Heart right ventricle (tissue), 16 donors: ENCODE results near the gene HCN3. TPM values are rescaled to one million over a fixed set of nuclear protein-coding genes. Genes with fewer than 3 reads are reported as not detected.
A peak's percentile ranks its signal among the peaks of the same experiment; 100 is the strongest.

ENCODE experiments used
- ATAC-seq, 8 donors: fragments of 200-7000 bp; cut with Tn5 transposase; one replicate each; pipeline ENCODE4 v1.9.1; 2020; ENCODE audit warnings: mild to moderate bottlenecking in 8 of 8, moderate library complexity in 8 of 8, moderate number of reproducible peaks in 1 of 8
- DNase-seq, 2 donors: peaks; one replicate each; pipeline ENCODE4 v3.0.0-alpha.2; 2020
- H3K27ac ChIP-seq, 10 donors: fragments of 200-600 bp; sonication (generic) in 2 of 10; one replicate each; pipeline versions ENCODE4 v1.5.0 to v1.8.0; 2020 to 2022; ENCODE audit warnings: mild to moderate bottlenecking in 3 of 10
- H3K27me3 ChIP-seq, 7 donors: fragments of 200-600 bp; one replicate each; pipeline ENCODE4 v1.8.0; 2021 to 2022; ENCODE audit warnings: mild to moderate bottlenecking in 2 of 7
- H3K36me3 ChIP-seq, 9 donors: fragments of 200-600 bp; sonication (generic) in 1 of 9; one replicate each; pipeline versions ENCODE4 v1.5.0 to v1.8.0; 2020 to 2022; ENCODE audit warnings: mild to moderate bottlenecking in 2 of 9
- H3K4me1 ChIP-seq, 9 donors: fragments of 200-600 bp; sonication (generic) in 1 of 9; one replicate each; pipeline versions ENCODE4 v1.5.0 to v1.8.0; 2020 to 2022; ENCODE audit warnings: mild to moderate bottlenecking in 4 of 9
- H3K4me3 ChIP-seq, 10 donors: fragments of 200-600 bp; sonication (generic) in 2 of 10; one replicate each; pipeline versions ENCODE4 v1.5.0 to v1.8.0; 2020 to 2022; ENCODE audit warnings: mild to moderate bottlenecking in 7 of 10, moderate library complexity in 2 of 10
- H3K9me3 ChIP-seq, 11 donors: fragments of 200-600 bp in 10 of 11; sonication (generic) in 2 of 11; one replicate each; pipeline versions ENCODE4 v1.5.0 to v1.8.0; 2013 to 2022; ENCODE audit warnings: mild to moderate bottlenecking in 2 of 11, control low read depth in 1 of 11, moderate library complexity in 1 of 11
- WGBS, 2 donors: extraction: QIAGEN DNeasy Blood & Tissue Kit; methylation state at CpG; one replicate each; pipeline ENCODE4 v1.1.7; 2013; ENCODE audit warnings: inconsistent platforms in 1 of 2; 5-methylcytosine and 5-hydroxymethylcytosine counted together
- intact Hi-C, 10 donors: fragments of 100-400 bp; cut with DNase I; formaldehyde crosslinking; loops; one replicate each; pipeline versions ENCODE4 v1.11.1 to v1.14.2; 2022
- polyA plus RNA-seq, 2 donors: library from polyadenylated mRNA; stranded (reverse); fragments of 200-250 nt; gene quantifications; one replicate each; pipeline ENCODE4 v1.2.3, GENCODE V29; 2013
- total RNA-seq, 10 donors: library from RNA; stranded (reverse); fragmentation: NEBNext Ultra II Directional in 3 of 10; extraction: Animal tissue kit (Norgen Biotek cat#: 25700) in 3 of 10; gene quantifications; one replicate each; pipeline versions ENCODE4 v1.2.1 to v1.2.4, GENCODE V29; 2021 to 2023
- TF ChIP-seq, protein P1 (sequence below), 9 donors: fragments of 200-600 bp; sonication (generic) in 2 of 9; IDR thresholded peaks; one replicate each; pipeline versions ENCODE4 v1.5.0 to v1.8.0; 2021 to 2022; ENCODE audit warnings: antibody characterized with exemption in 9 of 9, mild to moderate bottlenecking in 5 of 9, moderate library complexity in 1 of 9
- donor health status: Arrhythmogenic right ventricular cardiomyopathy.
- donor health status: ischemic (EF 13 %, LVEDD 7.1; RV severe dilation, severe dysfunction).
- donor health status: healthy with polysubstance abuse.
- donor health status: DM: no; HTN: yes; CAD: no.
- donor health status: DM: no; HTN: no; CAD: no.
- donor health status: ischemic (EF 25% LVEDD 6.9; RV normal size, moderate dysfunction).
- donor health status: ischemic (EF 25% LVEDD 5.7; RV mildly dilated, moderate dysfunction).
- donor health status: healthy.
- donor health status: DM: yes; HTN: yes; CAD: no.
- donor health status: Ischemic cardiomyopathy.
- donor health status: ischemic (EF 35%, LVEDD 5.7; RV mildly dilated, moderate dysfunction).
- donor health status: nonischemic (EF 11% LVEDD 7.7; RV severe dilation, severe dysfunction).
- donor health status: DM: yes; HTN: yes; CAD: no.
- donor health status: PGD.
- donor health status: ischemic (EF 29% LVEDD 5.4; RV normal size, mild dysfunction).
- donor health status: nonischemic (EF 23%, LVEDD 6.1; RV moderate dilation, normal function).

Gene HCN3
- total and polyA plus RNA-seq, 12 donors = 0.68 to 3.2 (median 1.0) TPM

DNA sequence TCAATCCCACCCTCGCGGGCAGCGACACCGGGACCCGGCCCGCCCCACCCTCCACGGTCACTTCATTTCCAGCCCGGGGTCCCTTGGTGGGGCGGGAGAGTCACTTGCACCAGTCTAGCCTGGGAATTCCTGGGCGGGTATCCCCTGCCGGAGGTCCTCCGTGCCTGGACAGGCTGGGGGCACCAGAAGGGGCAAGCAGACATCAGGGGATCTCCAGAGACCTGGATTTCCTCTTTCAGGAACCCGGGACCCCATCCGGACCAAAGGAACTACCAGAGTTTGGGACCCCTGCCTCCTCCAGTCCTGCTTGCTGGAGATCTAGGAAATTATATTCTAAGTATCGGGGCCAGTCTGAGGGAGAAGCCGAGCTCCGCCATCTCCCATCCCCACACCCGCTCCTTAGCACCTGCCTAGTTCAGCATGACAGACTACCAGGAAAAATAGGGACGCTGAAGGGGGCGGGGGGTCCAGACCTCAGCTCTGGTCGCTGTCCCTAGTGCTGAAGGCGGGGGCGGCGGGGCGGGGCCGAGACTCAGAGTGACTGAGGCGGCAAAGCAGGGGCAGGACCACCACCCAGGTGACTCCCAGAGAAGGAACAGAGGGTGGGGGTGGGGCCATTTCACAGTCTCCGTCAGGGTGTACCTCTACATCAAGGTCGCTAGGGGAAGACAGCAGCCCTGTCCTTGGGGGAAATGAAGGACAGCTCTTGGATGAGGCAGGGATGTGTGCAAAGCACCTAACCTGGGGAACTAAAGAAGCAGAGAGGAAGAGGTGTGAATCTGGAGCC lies 832 bp downstream of the HCN3 start:
- no peaks in the 10 kb centered on the region for H3K27me3 ChIP-seq
- WGBS, 2 donors = 1% methylated on average over 29 of the region's 29 CpGs
- DNase-seq (peak; percentile 48 to 59), ATAC-seq (peak in 5 of 8 donors; percentile 1 to 26 (median 10))
- H3K4me3 ChIP-seq = peak overlapping the region; percentile 51 to 98 (median 70)
- no peaks in the 10 kb centered on the region for H3K36me3 ChIP-seq
- TF ChIP-seq, protein P1, sequence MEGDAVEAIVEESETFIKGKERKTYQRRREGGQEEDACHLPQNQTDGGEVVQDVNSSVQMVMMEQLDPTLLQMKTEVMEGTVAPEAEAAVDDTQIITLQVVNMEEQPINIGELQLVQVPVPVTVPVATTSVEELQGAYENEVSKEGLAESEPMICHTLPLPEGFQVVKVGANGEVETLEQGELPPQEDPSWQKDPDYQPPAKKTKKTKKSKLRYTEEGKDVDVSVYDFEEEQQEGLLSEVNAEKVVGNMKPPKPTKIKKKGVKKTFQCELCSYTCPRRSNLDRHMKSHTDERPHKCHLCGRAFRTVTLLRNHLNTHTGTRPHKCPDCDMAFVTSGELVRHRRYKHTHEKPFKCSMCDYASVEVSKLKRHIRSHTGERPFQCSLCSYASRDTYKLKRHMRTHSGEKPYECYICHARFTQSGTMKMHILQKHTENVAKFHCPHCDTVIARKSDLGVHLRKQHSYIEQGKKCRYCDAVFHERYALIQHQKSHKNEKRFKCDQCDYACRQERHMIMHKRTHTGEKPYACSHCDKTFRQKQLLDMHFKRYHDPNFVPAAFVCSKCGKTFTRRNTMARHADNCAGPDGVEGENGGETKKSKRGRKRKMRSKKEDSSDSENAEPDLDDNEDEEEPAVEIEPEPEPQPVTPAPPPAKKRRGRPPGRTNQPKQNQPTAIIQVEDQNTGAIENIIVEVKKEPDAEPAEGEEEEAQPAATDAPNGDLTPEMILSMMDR (IDR thresholded peaks at IDR 0.05) = peak in 2 of 9 donors; percentile 17 to 21
- no peaks in the 10 kb centered on the region for H3K9me3 ChIP-seq
- peaks cover 6 to 29% (median 25%) of the 10 kb centered on the region in 9 donors for H3K4me1 ChIP-seq
- H3K27ac ChIP-seq = peak overlapping the region in 7 of 10 donors; percentile 49 to 69 (median 61)
- intact Hi-C loops = loop anchor here in 7 of 10 donors (1.0 to 5.0 kb wide), 6 partner anchors 31 to 45 kb away; partner anchors contain the start of genes RUSC1 (in 5 of the 7) and FDPS (in 1 of the 7)

DNA sequence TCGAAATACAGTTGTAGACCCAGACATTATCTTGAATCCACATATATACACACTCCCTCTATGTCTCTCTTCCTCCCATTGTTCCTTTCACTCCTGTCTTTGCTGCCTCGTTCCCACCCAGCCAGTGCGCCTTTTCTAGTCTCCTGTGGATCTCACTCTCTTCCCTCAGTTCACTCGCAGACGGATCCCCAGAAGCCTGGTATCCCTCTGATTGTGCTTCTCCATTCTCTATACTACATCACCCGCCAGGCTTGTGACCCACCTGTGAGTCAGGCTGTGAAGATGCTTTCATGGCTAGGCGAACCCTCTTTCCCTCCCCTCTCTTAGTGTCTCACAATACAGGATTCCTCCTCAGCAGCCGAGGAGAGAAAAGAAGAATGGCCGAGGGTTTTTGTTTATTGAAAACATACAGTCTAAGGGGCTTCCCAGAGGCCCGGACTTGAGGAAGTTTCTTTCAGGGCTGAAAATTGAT lies 1.5 kb downstream of the HCN3 start:
- ATAC-seq (no peak), DNase-seq (no peak)
- Histone ChIP-seq H3K27ac (no peak overlapping the region), H3K36me3 (no peaks in the 10 kb centered on the region), H3K4me3 (peak overlapping the region in 2 of 10 donors; percentile 69 to 71), H3K4me1 (peaks cover 5 to 27% (median 22%) of the 10 kb centered on the region in 9 donors), H3K9me3 (no peaks in the 10 kb centered on the region), H3K27me3 (no peaks in the 10 kb centered on the region)
- TF ChIP-seq, protein P1 (IDR thresholded peaks at IDR 0.05) = no peak
- 60% methylated on average over 10 of the region's 10 CpGs for WGBS, 2 donors
- intact Hi-C loops = loop anchor here in 4 of 10 donors (5.0 kb wide), 1 partner anchor 44 kb away; the partner anchor contains the start of gene RUSC1 (in 4 of the 4)

DNA sequence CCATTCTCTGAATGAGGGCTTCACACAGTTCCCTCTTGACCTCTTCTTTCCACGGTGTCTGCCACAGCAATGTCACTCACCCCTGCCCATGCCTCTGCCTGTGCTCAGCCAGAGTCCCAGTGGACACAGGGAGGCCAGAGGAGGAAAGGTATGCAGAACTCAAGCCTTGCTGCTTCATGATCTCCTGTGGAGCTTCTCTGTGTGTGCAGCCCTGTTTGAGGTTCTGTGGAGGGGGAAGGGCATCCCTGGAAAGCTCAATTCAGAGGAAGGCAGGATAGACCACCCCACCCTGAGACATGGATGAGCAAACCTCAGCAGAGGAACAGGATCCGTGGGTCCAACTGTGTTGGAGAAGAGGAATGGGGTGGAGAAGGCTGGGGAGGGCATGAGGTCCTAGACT lies 2.0 kb downstream of the HCN3 start:
- Histone ChIP-seq H3K27ac (no peak overlapping the region), H3K4me3 (no peak overlapping the region), H3K27me3 (no peaks in the 10 kb centered on the region), H3K9me3 (no peaks in the 10 kb centered on the region), H3K4me1 (peaks cover 4 to 22% (median 19%) of the 10 kb centered on the region in 9 donors), H3K36me3 (no peaks in the 10 kb centered on the region)
- intact Hi-C loops = loop anchor here in 4 of 10 donors (5.0 kb wide), 1 partner anchor 43 kb away; the partner anchor contains the start of gene RUSC1 (in 4 of the 4)
- DNase-seq (no peak), ATAC-seq (no peak)
- WGBS, 2 donors = 81 to 83% methylated on average over 2 of the region's 2 CpGs
- TF ChIP-seq, protein P1 (IDR thresholded peaks at IDR 0.05) = no peak

DNA sequence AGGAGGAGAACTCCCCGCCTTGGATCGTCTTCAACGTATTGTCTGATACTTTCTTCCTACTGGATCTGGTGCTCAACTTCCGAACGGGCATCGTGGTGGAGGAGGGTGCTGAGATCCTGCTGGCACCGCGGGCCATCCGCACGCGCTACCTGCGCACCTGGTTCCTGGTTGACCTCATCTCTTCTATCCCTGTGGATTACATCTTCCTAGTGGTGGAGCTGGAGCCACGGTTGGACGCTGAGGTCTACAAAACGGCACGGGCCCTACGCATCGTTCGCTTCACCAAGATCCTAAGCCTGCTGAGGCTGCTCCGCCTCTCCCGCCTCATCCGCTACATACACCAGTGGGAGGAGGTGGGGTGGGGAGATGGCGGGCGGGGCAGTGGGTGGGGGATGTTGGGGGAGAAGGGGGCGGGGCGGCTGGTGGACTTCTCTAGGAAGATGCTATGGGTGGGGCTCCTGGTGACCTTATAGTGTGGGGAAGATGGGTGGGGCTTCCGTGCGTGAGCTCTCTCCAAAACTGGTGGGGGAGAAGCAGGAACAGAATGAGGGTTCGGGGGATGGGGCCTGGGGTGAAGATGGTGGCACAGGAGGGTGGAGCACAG lies 5.3 kb downstream of the HCN3 start:
- 93 to 96% methylated on average over 29 of the region's 29 CpGs for WGBS, 2 donors
- intact Hi-C loops = no loop called here
- H3K36me3 ChIP-seq = no peaks in the 10 kb centered on the region
- no peaks in the 10 kb centered on the region for H3K9me3 ChIP-seq
- no peak overlapping the region for H3K4me3 ChIP-seq
- no peaks in the 10 kb centered on the region for H3K27me3 ChIP-seq
- H3K4me1 ChIP-seq = peaks cover 0 to 13% (median 10%) of the 10 kb centered on the region in 9 donors
- H3K27ac ChIP-seq = no peak overlapping the region
- ATAC-seq = no peak
- TF ChIP-seq, protein P1 (IDR thresholded peaks at IDR 0.05) = no peak
- DNase-seq = no peak
